ENCODE results near the gene DHTKD1.

DHTKD1 gene

DNA sequence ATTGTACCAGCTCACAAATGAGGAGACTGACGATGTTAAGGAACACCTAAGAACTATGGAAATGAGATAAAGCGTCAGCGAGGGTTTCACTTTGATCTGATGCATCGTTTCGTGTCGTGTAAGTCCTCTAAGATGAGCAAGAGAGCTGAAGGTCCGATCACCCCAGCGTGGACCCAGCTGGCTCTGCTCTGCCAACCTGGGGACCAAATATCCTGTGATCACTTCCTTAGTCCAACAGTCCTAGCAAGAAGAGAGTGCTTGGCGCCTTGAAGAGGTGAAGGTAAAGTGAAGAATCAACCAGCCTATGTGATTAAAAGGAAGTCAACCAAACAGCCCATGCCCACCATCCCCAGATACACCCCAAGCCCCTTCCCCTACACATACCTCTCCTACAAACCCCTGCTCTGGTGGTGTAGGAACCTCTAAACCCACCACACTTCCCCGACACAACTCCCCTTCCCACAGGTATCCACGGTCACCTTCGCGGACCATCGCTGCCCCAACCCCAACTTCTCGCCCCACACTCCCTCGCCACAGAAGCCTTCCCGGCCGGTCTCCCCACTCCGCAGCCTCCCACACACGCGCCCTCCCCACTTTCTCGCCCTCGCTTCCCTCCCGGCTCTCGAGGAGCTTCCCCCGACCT lies 26.9 kb upstream of the DHTKD1 start:
- Histone ChIP-seq H3K27me3 (ENCODE audit: control insufficient read depth in 5 of 5, insufficient read depth in 4 of 5, low read length in 5 of 5) (peaks cover 0 to 3% (median 0%) of the 10 kb centered on the region in 5 donors), H3K9ac (ENCODE audit: low read length in 5 of 5) (peak overlapping the region; percentile 60 to 99 (median 93)), H3K4me1 (ENCODE audit: control insufficient read depth in 5 of 5, insufficient read depth in 5 of 5, low read length in 5 of 5) (peaks cover 0 to 32% (median 25%) of the 10 kb centered on the region in 5 donors), H3K36me3 (ENCODE audit: control insufficient read depth in 5 of 5, insufficient read depth in 5 of 5, low read length in 5 of 5) (no peaks in the 10 kb centered on the region), H3K9me3 (ENCODE audit: control insufficient read depth in 5 of 5, low read length in 5 of 5) (no peaks in the 10 kb centered on the region), H3K27ac (ENCODE audit: low read depth, low read length) (peak overlapping the region; percentile 98), H3K4me3 (ENCODE audit: low read depth in 1 of 5, low read length in 5 of 5) (peak overlapping the region; percentile 89 to 95 (median 92))

DNA sequence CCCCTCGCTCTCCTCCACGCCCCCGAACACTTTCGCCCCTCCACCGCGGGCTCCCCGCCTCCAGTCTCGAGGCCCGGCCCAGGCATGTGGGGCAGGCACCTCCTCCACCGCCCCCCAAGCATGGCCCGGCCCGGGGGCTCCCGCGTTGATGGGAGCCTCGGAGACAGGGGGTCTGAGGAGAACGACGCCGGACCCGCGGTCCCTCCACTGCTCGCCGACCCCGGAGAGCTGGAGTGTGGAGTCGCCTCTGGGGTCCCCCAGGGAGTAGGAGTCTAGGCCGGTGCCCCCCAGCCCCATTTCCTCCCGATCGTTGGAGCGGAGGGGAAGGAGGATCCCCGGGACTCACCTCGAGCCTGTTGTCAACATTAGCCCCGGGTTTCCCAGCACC lies 26.4 kb upstream of the DHTKD1 start:
- no peaks in the 10 kb centered on the region for H3K36me3 ChIP-seq (ENCODE audit: control insufficient read depth in 5 of 5, insufficient read depth in 5 of 5, low read length in 5 of 5)
- H3K4me1 ChIP-seq (ENCODE audit: control insufficient read depth in 5 of 5, insufficient read depth in 5 of 5, low read length in 5 of 5) = peaks cover 0 to 27% (median 21%) of the 10 kb centered on the region in 5 donors
- H3K27me3 ChIP-seq (ENCODE audit: control insufficient read depth in 5 of 5, insufficient read depth in 4 of 5, low read length in 5 of 5) = peaks cover 0 to 3% (median 0%) of the 10 kb centered on the region in 5 donors
- H3K4me3 ChIP-seq (ENCODE audit: low read depth in 1 of 5, low read length in 5 of 5) = peak overlapping the region; percentile 89 to 95 (median 92)
- peak overlapping the region; percentile 98 for H3K27ac ChIP-seq (ENCODE audit: low read depth, low read length)
- no peaks in the 10 kb centered on the region for H3K9me3 ChIP-seq (ENCODE audit: control insufficient read depth in 5 of 5, low read length in 5 of 5)
- H3K9ac ChIP-seq (ENCODE audit: low read length in 5 of 5) = peak overlapping the region; percentile 60 to 99 (median 93)

DNA sequence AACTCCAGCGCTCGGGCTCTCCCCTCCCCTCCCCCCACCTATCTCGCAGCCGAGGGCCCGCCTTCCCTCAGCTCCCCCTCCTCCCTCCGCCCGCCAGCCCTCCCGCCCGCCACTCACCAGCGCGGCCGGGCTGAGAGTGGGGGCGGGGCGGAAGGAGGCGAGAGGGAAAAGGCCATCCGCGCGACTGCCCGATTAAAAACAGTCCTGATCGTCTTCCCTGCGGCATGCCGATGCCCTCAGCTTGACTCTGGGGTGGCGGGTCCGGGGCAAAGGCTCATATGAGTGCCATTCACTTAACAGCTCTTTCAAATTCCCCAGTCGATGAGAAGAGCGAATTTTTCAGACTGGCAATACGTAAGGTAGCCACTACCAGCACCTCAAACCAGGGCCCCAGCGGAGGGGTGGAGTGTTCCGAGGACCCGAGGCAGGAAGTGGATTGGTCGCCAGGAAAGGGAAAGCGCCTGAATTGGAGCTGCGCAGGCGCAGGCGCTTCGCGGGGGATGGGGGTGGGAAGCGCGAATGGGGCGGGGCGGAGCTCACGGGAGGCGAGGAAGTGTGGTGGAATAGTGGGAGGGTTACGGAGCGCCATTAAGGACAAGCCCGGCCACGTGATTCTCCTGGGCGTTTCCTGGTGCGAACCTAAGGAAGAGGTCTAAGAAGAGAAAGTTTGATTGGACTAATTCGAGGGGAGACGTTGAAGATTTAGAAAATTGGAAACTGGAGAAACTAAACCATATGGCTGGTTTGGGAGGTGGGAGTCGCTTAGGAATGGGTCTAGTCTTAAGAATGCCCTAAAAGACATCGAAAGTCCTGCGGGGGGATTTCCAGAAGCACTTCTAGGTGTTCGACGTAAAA lies 25.7 kb upstream of the DHTKD1 start, which contains the start of gene UPF2:
UPF2 (minus strand) TSS at position 13 of the 855 bp plus-strand sequence. CDS start 7,386 bp downstream, outside the sequence.
- Histone ChIP-seq H3K9me3 (ENCODE audit: control insufficient read depth in 5 of 5, low read length in 5 of 5) (no peaks in the 10 kb centered on the region), H3K27ac (ENCODE audit: low read depth, low read length) (peak within 1 kb of the TSS; percentile 98), H3K27me3 (ENCODE audit: control insufficient read depth in 5 of 5, insufficient read depth in 4 of 5, low read length in 5 of 5) (peaks cover 0 to 3% (median 0%) of the 10 kb centered on the region in 5 donors), H3K4me1 (ENCODE audit: control insufficient read depth in 5 of 5, insufficient read depth in 5 of 5, low read length in 5 of 5) (peaks cover 0 to 21% (median 20%) of the 10 kb centered on the region in 5 donors), H3K36me3 (ENCODE audit: control insufficient read depth in 5 of 5, insufficient read depth in 5 of 5, low read length in 5 of 5) (no peaks in the 10 kb centered on the region), H3K4me3 (ENCODE audit: low read depth in 1 of 5, low read length in 5 of 5) (peak within 1 kb of the TSS; percentile 89 to 95 (median 92)), H3K9ac (ENCODE audit: low read length in 5 of 5) (peak within 1 kb of the TSS; percentile 77 to 99 (median 94))

- no peaks in the 10 kb centered on the region for H3K9me3 ChIP-seq (ENCODE audit: control insufficient read depth in 5 of 5, low read length in 5 of 5)
- H3K9ac ChIP-seq (ENCODE audit: low read length in 5 of 5) = no peak overlapping the region
- H3K36me3 ChIP-seq (ENCODE audit: control insufficient read depth in 5 of 5, insufficient read depth in 5 of 5, low read length in 5 of 5) = no peaks in the 10 kb centered on the region
- no peak overlapping the region for H3K27ac ChIP-seq (ENCODE audit: low read depth, low read length)
- H3K4me1 ChIP-seq (ENCODE audit: control insufficient read depth in 5 of 5, insufficient read depth in 5 of 5, low read length in 5 of 5) = peaks cover 0 to 21% (median 20%) of the 10 kb centered on the region in 5 donors
- H3K27me3 ChIP-seq (ENCODE audit: control insufficient read depth in 5 of 5, insufficient read depth in 4 of 5, low read length in 5 of 5) = peaks cover 0 to 3% (median 0%) of the 10 kb centered on the region in 5 donors
- no peak overlapping the region for H3K4me3 ChIP-seq (ENCODE audit: low read depth in 1 of 5, low read length in 5 of 5)
Measured at GRCh38 chr10:12045596-12045995, 23.2 kb upstream of the DHTKD1 start.

GRCh38 chr10:12048547-12048946 lies 20.2 kb upstream of the DHTKD1 start:
- no peak overlapping the region for H3K9ac ChIP-seq (ENCODE audit: low read length in 5 of 5)
- peaks cover 2 to 6% (median 4%) of the 10 kb centered on the region in 5 donors for H3K4me1 ChIP-seq (ENCODE audit: control insufficient read depth in 5 of 5, insufficient read depth in 5 of 5, low read length in 5 of 5)
- no peaks in the 10 kb centered on the region for H3K36me3 ChIP-seq (ENCODE audit: control insufficient read depth in 5 of 5, insufficient read depth in 5 of 5, low read length in 5 of 5)
- H3K27ac ChIP-seq (ENCODE audit: low read depth, low read length) = no peak overlapping the region
- no peak overlapping the region for H3K4me3 ChIP-seq (ENCODE audit: low read depth in 1 of 5, low read length in 5 of 5)
- H3K27me3 ChIP-seq (ENCODE audit: control insufficient read depth in 5 of 5, insufficient read depth in 4 of 5, low read length in 5 of 5) = no peaks in the 10 kb centered on the region
- H3K9me3 ChIP-seq (ENCODE audit: control insufficient read depth in 5 of 5, low read length in 5 of 5) = no peaks in the 10 kb centered on the region

DNA sequence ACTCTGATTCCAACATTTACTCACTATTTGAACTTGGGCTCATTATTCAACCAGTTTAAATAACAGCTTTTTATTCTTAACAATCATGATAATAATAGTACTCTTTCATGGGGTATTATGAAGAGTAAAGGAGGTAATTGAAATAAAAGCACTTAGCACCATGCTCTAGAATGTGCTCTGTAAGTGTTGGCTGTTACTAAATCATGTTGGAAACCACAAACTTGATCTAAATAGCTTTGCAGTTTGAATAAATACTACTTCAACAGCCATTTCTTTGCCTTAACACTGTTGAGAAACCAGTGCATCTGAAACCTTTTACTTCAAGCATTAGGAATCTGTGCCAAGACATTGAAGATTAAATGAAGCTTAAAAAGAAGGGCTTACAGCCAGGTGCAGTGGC lies 18.2 kb upstream of the DHTKD1 start:
- Histone ChIP-seq H3K9ac (ENCODE audit: low read length in 5 of 5) (no peak overlapping the region), H3K27ac (ENCODE audit: low read depth, low read length) (no peak overlapping the region), H3K27me3 (ENCODE audit: control insufficient read depth in 5 of 5, insufficient read depth in 4 of 5, low read length in 5 of 5) (no peaks in the 10 kb centered on the region), H3K9me3 (ENCODE audit: control insufficient read depth in 5 of 5, low read length in 5 of 5) (no peaks in the 10 kb centered on the region), H3K4me1 (ENCODE audit: control insufficient read depth in 5 of 5, insufficient read depth in 5 of 5, low read length in 5 of 5) (peaks cover 0 to 10% (median 7%) of the 10 kb centered on the region in 5 donors), H3K36me3 (ENCODE audit: control insufficient read depth in 5 of 5, insufficient read depth in 5 of 5, low read length in 5 of 5) (no peaks in the 10 kb centered on the region), H3K4me3 (ENCODE audit: low read depth in 1 of 5, low read length in 5 of 5) (no peak overlapping the region)

DNA sequence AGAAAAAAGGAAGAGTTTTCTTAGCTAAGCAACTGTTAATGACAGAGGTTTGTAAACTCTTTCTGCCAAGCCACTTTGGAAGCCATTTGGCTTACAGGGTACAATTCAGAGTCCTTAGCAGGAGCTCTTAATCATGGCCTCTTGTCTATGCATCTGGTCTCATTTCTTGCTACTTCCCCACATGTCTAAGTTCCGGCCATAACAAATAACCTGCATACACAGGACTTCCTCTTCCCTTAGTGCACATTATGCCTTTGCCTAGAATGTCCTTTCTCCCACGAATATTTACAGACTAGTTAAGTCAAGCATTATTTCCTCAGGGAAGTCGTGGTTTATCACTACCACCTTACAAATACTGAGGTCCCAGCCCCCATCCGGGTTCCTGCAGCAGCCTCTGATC lies 17.5 kb upstream of the DHTKD1 start:
- Histone ChIP-seq H3K9me3 (ENCODE audit: control insufficient read depth in 5 of 5, low read length in 5 of 5) (no peaks in the 10 kb centered on the region), H3K4me1 (ENCODE audit: control insufficient read depth in 5 of 5, insufficient read depth in 5 of 5, low read length in 5 of 5) (peaks cover 0 to 10% (median 7%) of the 10 kb centered on the region in 5 donors), H3K36me3 (ENCODE audit: control insufficient read depth in 5 of 5, insufficient read depth in 5 of 5, low read length in 5 of 5) (no peaks in the 10 kb centered on the region), H3K27ac (ENCODE audit: low read depth, low read length) (no peak overlapping the region), H3K27me3 (ENCODE audit: control insufficient read depth in 5 of 5, insufficient read depth in 4 of 5, low read length in 5 of 5) (no peaks in the 10 kb centered on the region), H3K9ac (ENCODE audit: low read length in 5 of 5) (no peak overlapping the region), H3K4me3 (ENCODE audit: low read depth in 1 of 5, low read length in 5 of 5) (no peak overlapping the region)

- no peaks in the 10 kb centered on the region for H3K27me3 ChIP-seq (ENCODE audit: control insufficient read depth in 5 of 5, insufficient read depth in 4 of 5, low read length in 5 of 5)
- H3K9me3 ChIP-seq (ENCODE audit: control insufficient read depth in 5 of 5, low read length in 5 of 5) = no peaks in the 10 kb centered on the region
- no peak overlapping the region for H3K9ac ChIP-seq (ENCODE audit: low read length in 5 of 5)
- H3K4me1 ChIP-seq (ENCODE audit: control insufficient read depth in 5 of 5, insufficient read depth in 5 of 5, low read length in 5 of 5) = peaks cover 0 to 11% (median 7%) of the 10 kb centered on the region in 5 donors
- H3K4me3 ChIP-seq (ENCODE audit: low read depth in 1 of 5, low read length in 5 of 5) = no peak overlapping the region
- no peaks in the 10 kb centered on the region for H3K36me3 ChIP-seq (ENCODE audit: control insufficient read depth in 5 of 5, insufficient read depth in 5 of 5, low read length in 5 of 5)
- H3K27ac ChIP-seq (ENCODE audit: low read depth, low read length) = no peak overlapping the region
Measured at GRCh38 chr10:12055732-12056131, 13.0 kb upstream of the DHTKD1 start.

GRCh38 chr10:12056748-12057147 lies 12.0 kb upstream of the DHTKD1 start:
- Histone ChIP-seq H3K27ac (ENCODE audit: low read depth, low read length) (no peak overlapping the region), H3K27me3 (ENCODE audit: control insufficient read depth in 5 of 5, insufficient read depth in 4 of 5, low read length in 5 of 5) (no peaks in the 10 kb centered on the region), H3K4me1 (ENCODE audit: control insufficient read depth in 5 of 5, insufficient read depth in 5 of 5, low read length in 5 of 5) (peaks cover 0 to 11% (median 7%) of the 10 kb centered on the region in 5 donors), H3K9me3 (ENCODE audit: control insufficient read depth in 5 of 5, low read length in 5 of 5) (no peaks in the 10 kb centered on the region), H3K36me3 (ENCODE audit: control insufficient read depth in 5 of 5, insufficient read depth in 5 of 5, low read length in 5 of 5) (no peaks in the 10 kb centered on the region), H3K4me3 (ENCODE audit: low read depth in 1 of 5, low read length in 5 of 5) (no peak overlapping the region), H3K9ac (ENCODE audit: low read length in 5 of 5) (no peak overlapping the region)

DNA sequence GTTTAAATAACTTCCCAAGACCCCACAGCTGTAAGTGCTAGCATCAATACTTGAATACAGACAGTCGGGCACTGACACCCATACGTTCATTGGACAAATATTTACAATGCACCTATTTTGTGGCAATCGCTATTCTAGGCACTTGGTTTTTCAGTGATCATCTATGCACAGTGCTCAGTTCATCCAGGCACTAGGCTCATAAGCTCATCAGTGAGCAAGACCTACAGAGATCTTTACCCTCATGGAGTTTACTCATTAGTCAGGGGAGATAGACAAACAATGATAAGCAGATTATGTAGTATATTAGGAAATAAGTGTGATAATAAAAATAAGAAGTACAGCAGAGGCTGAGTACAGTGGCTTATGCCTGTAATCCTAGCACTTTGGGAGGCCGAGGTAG lies 7.6 kb upstream of the DHTKD1 start:
- Histone ChIP-seq H3K9me3 (ENCODE audit: control insufficient read depth in 5 of 5, low read length in 5 of 5) (no peaks in the 10 kb centered on the region), H3K4me1 (ENCODE audit: control insufficient read depth in 5 of 5, insufficient read depth in 5 of 5, low read length in 5 of 5) (peaks cover 0 to 3% (median 0%) of the 10 kb centered on the region in 5 donors), H3K27me3 (ENCODE audit: control insufficient read depth in 5 of 5, insufficient read depth in 4 of 5, low read length in 5 of 5) (no peaks in the 10 kb centered on the region), H3K4me3 (ENCODE audit: low read depth in 1 of 5, low read length in 5 of 5) (no peak overlapping the region), H3K36me3 (ENCODE audit: control insufficient read depth in 5 of 5, insufficient read depth in 5 of 5, low read length in 5 of 5) (no peaks in the 10 kb centered on the region), H3K27ac (ENCODE audit: low read depth, low read length) (no peak overlapping the region), H3K9ac (ENCODE audit: low read length in 5 of 5) (no peak overlapping the region)
